ENCODE results near the gene BRF1.
A peak's percentile ranks its signal among the peaks of the same experiment; 100 is the strongest.

Gene BRF1

GRCh38 chr14:105316968-105317510, 16.2 kb upstream of the BRF1 start:
- no peak for DNase-seq (ENCODE audit: low spot score)
- TF ChIP-seq CTCF (IDR thresholded peaks at IDR 0.05; ENCODE audit: extremely low read depth, missing control alignments): no peak

DNA sequence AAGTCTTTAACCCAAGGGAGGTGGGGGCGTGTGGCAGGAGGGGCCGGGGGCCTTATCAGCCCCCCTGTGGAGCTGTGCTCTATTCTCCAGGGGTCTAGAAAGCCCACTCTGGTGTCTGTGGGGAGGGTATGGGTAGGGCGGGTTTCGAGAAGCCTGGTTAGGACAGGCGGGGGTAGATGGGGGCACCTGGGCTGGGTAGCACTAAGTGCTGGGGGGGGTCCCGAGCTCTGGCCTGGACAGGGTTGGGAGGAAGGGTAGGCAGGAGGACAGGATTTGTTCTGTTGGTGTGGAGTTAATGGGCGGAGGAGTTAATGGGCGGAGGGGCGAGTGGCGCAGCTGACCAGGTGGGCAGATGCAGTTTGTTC, 15.8 kb upstream of the BRF1 start:
- DNase-seq (ENCODE audit: low spot score): no peak
- TF ChIP-seq CTCF (IDR thresholded peaks at IDR 0.05; ENCODE audit: extremely low read depth, missing control alignments): no peak

DNA sequence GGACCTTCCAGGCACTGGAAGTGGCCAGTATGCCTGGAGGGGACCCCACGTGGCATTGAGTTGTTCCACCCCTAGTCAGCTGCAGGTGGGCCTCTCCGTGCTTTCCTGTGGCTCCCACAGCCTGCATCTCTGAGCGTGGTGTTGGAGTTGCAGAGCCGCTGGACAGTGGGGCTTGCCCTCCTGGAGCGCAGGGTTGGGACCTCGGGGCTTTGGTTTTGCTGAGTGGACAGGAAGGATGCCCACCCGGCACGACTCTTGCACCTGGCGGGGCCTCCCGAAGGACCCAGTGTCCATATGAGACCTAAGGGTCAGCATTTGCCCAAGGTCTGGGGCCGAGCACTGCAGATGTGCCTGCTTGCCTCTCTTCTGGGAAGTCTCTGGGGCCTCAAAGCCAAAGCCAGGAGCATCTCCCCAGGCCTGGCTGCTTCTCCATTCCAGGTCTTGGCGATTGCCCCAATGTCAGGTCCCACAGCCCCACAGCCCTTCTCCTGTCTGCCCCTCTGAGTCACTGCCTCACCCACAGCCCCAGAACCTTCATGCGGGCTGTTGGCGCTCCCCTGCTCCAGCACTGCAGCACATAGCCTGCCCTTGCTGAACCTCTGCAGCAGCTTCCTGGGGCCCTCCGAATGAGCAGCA, 15.3 kb upstream of the BRF1 start:
- no peak for DNase-seq (ENCODE audit: low spot score)
- no peak for TF ChIP-seq CTCF (IDR thresholded peaks at IDR 0.05; ENCODE audit: extremely low read depth, missing control alignments)

DNA sequence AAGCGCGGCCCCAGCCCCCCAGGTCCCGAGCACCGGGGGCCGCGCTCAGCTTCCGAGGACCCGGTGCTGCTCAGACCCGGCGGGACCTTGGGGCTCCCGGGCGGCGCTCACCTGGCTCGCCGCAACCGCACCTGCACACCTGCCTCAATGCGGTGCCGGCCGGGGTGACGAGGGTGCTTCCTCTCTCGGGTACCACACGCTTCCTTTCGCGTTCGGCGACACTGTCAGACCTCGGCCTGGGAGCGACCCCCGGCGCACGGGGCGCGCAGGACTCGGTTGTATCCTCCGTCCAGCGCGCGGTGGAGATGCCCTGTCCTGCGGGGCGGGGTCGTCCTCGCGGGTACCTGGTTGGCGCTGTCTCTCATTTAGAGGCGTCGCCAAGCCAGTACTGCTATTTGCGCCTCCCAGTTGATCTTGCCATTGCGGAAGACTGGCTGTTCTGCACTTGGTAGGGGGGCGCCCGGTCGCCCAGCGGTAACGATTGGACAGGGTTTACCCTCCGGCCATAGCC, 14.5 kb upstream of the BRF1 start:
- no peak for TF ChIP-seq CTCF (IDR thresholded peaks at IDR 0.05; ENCODE audit: extremely low read depth, missing control alignments)
- DNase-seq (ENCODE audit: low spot score): no peak

DNA sequence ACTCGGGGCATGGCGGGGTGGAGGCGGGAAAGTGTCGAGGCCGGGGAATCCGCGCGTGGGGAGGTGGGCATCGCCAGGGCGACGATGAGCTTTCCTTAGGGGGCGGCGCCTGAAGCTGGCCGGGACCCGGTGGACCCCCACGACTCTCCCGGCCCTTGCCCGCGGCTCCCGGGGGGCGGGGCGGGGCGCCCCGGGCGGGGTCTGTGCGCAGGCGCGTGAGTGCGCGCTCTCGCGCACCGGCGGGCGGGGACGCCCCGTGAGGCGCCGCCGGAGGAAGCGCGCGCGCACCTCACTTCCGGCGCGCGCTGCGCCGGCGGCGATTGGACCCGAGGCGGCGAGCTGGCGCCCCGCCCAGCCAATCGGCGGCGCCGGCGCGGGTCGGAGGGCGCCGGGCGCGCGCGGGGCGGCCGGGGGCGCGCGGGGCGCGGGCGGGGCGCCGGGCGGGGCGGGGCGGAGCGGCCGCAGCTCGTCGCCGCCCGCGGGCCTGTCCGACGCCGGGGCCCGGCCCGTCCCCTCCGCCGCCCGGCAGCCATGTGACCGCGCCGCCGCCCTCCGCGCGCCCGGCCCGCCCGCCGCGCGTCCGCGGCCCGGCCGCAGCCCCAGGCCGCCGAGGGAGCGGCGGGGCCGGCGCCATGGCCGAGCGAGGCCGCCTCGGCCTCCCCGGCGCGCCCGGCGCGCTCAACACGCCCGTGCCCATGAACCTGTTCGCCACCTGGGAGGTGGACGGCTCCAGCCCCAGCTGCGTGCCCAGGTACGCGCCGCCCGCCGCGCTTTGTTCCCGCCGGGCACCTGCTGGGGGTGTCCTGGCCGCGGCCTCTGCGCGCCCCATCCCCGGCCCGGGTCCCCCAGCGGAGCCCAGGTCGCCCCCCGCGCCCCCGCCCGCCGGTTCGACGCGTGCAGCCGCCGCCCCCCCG, 13.7 kb upstream of the BRF1 start, which contains the start of gene PACS2:
Gene PACS2 (plus strand): TSS at position 462 of the 914 bp plus-strand sequence. CDS start 171 bp downstream, at position 633.
- peak; percentile 100 for DNase-seq (ENCODE audit: low spot score)
- no peak for TF ChIP-seq CTCF (IDR thresholded peaks at IDR 0.05; ENCODE audit: extremely low read depth, missing control alignments)

DNA sequence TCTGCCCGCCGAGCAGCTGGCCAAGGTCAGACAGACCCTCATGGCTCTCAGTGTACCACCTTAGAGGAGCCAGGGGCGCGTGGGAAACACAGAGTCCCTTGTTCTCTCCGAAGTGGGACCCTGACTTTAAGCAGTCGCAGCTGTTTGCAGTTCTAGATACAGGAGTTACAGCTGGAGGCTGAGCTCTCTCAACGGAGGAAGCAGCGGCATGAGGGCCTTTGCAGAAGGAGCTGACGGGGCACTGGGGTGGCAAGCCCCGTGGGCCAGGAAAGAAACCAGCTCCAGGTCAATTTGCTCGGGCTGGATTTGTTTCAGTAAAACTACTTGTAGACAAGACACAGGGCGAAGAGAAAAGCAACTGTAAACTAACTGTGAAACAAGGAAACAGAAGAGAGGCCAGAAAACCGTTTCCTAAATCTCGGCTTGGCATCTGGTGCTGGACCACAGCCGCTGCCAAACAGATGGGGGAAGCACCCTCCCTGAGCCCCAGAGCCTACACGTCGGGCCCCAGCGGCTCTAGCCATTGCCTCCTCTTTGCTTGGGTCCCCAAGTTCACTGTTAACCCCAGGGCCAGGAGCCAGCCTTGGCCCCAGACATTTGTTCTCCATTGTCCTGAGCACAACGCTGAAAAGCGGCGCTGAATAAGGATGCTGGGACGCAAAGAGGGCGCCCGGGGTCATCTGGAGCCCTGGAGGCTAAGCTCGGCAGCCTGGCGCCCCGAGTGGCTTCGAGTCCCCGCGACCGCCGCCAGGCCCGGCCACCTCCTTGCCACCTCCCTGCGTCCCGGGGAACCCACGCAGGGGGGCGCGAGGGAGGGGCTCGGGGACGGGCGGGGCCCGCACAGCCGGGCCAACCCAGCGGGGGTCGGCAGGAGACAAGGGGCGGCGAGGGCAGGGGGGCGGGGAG, 12.8 kb upstream of the BRF1 start:
- TF ChIP-seq CTCF (IDR thresholded peaks at IDR 0.05; ENCODE audit: extremely low read depth, missing control alignments): no peak
- DNase-seq (ENCODE audit: low spot score): no peak
